GM12801 (cell line): ENCODE measurements around the gene PRKAG2.

Experiments used
- TF ChIP-seq, protein P1 (sequence below): IDR thresholded peaks from one replicate; pipeline ENCODE4 v1.5.1; 2011; ENCODE audit warnings: control low read depth; ENCODE audit not compliant: insufficient read length; ENCODE audit errors: extremely low read depth

The PRKAG2 gene

DNA sequence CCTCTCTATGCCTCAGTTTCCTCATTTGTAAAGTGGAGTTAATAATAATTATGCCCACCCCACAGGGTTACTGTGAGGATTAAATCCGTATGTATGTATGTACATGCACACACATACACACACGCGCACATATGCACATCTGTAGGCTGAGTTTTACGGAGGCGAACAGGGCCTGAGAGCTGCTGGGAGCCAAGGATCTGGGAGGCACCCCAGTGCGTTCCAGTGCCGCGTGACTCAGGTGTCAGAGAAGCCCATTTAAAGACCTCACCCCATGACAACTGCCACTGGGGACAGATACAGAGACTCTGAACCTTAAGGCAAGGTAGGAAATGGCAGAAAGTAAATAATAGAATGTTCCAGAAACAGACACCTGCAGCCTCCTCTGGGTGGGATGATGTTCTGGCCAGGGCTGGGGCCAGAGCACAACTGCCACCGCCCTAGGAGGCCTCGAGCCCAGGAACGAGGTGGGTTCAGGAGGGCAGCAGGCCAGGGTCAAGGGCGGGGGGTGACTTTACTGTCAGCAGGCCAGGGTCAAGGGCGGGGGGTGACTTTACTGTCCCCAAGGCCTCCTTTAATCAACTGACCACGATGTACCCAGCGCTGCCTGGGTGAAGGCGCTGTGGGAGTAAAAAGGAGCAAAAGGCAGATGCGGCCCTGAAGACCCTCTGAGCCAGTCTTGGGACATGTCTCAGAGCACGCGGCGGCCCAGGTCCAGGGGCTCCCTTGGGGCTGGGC, 54.9 kb downstream of the PRKAG2 start:
- TF ChIP-seq, protein P1, sequence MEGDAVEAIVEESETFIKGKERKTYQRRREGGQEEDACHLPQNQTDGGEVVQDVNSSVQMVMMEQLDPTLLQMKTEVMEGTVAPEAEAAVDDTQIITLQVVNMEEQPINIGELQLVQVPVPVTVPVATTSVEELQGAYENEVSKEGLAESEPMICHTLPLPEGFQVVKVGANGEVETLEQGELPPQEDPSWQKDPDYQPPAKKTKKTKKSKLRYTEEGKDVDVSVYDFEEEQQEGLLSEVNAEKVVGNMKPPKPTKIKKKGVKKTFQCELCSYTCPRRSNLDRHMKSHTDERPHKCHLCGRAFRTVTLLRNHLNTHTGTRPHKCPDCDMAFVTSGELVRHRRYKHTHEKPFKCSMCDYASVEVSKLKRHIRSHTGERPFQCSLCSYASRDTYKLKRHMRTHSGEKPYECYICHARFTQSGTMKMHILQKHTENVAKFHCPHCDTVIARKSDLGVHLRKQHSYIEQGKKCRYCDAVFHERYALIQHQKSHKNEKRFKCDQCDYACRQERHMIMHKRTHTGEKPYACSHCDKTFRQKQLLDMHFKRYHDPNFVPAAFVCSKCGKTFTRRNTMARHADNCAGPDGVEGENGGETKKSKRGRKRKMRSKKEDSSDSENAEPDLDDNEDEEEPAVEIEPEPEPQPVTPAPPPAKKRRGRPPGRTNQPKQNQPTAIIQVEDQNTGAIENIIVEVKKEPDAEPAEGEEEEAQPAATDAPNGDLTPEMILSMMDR = no peak

DNA sequence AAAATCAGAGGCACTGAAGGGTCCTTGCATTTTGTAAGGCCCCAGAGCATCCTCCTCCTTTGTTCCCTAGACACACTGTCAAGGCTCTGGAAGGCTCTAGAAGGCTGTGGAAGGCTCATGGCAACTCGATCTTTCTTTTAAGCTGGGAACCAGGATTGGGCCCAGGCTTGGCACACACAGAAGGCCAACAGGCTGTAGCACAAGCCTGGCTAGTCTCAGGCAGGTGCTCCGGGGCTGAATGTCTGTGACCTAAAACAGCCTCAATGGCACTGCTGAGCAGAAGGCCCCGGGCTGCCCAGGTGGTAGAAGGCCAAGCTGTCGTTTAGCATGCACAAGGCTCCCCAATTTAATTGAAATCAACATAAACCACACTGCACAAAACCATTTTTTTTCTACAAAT, 55.7 kb downstream of the PRKAG2 start:
- TF ChIP-seq, protein P1 = no peak

DNA sequence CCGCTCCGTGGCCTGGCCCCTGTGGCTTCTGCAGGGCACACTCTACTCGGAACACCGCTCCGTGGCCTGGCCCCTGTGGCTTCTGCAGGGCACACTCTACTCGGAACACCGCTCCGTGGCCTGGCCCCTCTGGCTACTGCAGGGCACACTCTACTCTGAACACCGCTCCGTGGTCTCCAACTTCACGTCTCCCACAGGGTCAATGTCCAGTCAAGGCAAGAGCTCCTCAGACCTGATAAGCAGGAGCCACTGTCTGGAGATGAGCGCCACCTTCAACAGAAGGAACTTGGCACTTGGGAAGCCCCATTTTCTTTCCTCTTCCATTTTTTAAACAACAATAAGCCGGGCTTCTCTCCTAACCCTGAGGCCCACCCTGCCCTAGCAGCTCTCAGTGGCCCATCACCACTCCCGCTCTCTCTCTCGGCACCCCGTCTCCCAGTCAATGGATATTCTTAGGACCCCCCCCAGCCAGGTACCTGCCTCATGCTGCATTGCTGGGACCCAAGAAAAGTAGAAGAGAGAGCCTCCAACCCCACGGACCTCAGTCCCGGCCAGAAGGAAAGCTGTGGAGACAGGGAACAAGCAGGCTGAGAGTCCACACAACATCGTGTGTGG, 56.3 kb downstream of the PRKAG2 start:
- TF ChIP-seq, protein P1 = no peak

GRCh38 chr7:151819866-151820265, 57.0 kb downstream of the PRKAG2 start:
- TF ChIP-seq, protein P1 = no peak

- TF ChIP-seq, protein P1 = no peak
Measured at GRCh38 chr7:151818674-151819519, 58.0 kb downstream of the PRKAG2 start.

- TF ChIP-seq, protein P1 = no peak
Measured at GRCh38 chr7:151817981-151818673, 58.8 kb downstream of the PRKAG2 start.

GRCh38 chr7:151817315-151817690, 59.6 kb downstream of the PRKAG2 start:
- TF ChIP-seq, protein P1 = no peak
